ENCODE measurements around the gene PGPEP1. TPM values are rescaled to one million over a fixed set of nuclear protein-coding genes. Genes with fewer than 3 reads are reported as not detected.

Gene PGPEP1
- total and polyA plus RNA-seq, 10 of the 15 experiments (the other 5 are each of a cell fraction or from before 2014, with no cell fraction given), result 13.8 to 39.4 (median 17.0) TPM

- TF ChIP-seq MLLT1 (IDR thresholded peaks at IDR 0.05), result no peak
- TF ChIP-seq ZBTB4 (CRISPR knock-in tag; IDR thresholded peaks at IDR 0.05), result no peak
- no peak for TF ChIP-seq TAF1 (IDR thresholded peaks at IDR 0.05; ENCODE audit: borderline replicate concordance, low read depth, low read length)
- no peak for TF ChIP-seq NFXL1 (IDR thresholded peaks at IDR 0.05; ENCODE audit: borderline replicate concordance)
- TF ChIP-seq ETV6 (conservative IDR thresholded peaks at IDR 0.05 in 1 of 2, IDR thresholded peaks at IDR 0.05 in 1 of 2; ENCODE audit: borderline replicate concordance in 1 of 2, low read depth in 1 of 2), result no peak
- peak; percentile 42 to 55; a peak in 2 of 4 replicates for TF ChIP-seq BHLHE40 (IDR thresholded peaks at IDR 0.05; ENCODE audit: borderline replicate concordance in 1 of 2, low read depth in 2 of 2, low read length in 1 of 2)
- TF ChIP-seq ATF7 (IDR thresholded peaks at IDR 0.05; ENCODE audit: low read depth), result no peak
- no peak for TF ChIP-seq NKRF (conservative IDR thresholded peaks at IDR 0.05)
- TF ChIP-seq EP300 (IDR thresholded peaks at IDR 0.05; ENCODE audit: borderline replicate concordance in 1 of 2, control insufficient read depth in 1 of 2, low read depth in 2 of 2, low read length in 2 of 2), result peak in 1 of 2 experiments; percentile 34; a peak in 1 of 4 replicates
- TF ChIP-seq BCL3 (IDR thresholded peaks at IDR 0.05; ENCODE audit: borderline replicate concordance, insufficient read depth, low read depth, low read length, poor library complexity, severe bottlenecking), result no peak
- TF ChIP-seq YY1 (IDR thresholded peaks at IDR 0.05; ENCODE audit: low read depth, low read length), result no peak
- no peak for TF ChIP-seq ZNF274 (IDR thresholded peaks at IDR 0.05; ENCODE audit: insufficient read depth, insufficient read length)
- TF ChIP-seq ZNF592 (IDR thresholded peaks at IDR 0.05), result no peak
- TF ChIP-seq MEF2A (IDR thresholded peaks at IDR 0.05; ENCODE audit: insufficient read depth, low read depth, low read length), result no peak
- TF ChIP-seq NRF1 (conservative IDR thresholded peaks at IDR 0.05; ENCODE audit: low read depth, low read length), result no peak
- TF ChIP-seq SMAD1 (IDR thresholded peaks at IDR 0.05; ENCODE audit: low read depth, partially characterized antibody), result no peak
Observed at GRCh38 chr19:18416778-18417249, 76.4 kb downstream of the PGPEP1 start (continued).
